HUES48 (cell line): ENCODE measurements around the gene INSRR.

Experiments
- H3K27ac ChIP-seq: one replicate; pipeline ENCODE4 v1.7.0; 2013; ENCODE audit warnings: low read depth, low read length, inconsistent platforms
- H3K27me3 ChIP-seq: 2 replicates; pipeline ENCODE4 v1.6.1; 2013; ENCODE audit warnings: mild to moderate bottlenecking, low read length; ENCODE audit not compliant: control insufficient read depth, insufficient read depth
- H3K36me3 ChIP-seq: 2 replicates; pipeline ENCODE4 v1.6.1; 2013; ENCODE audit warnings: low read length; ENCODE audit not compliant: control insufficient read depth, insufficient read depth
- H3K4me1 ChIP-seq: 2 replicates; pipeline ENCODE4 v1.6.1; 2013; ENCODE audit warnings: mild to moderate bottlenecking, low read length; ENCODE audit not compliant: control insufficient read depth, insufficient read depth
- H3K4me3 ChIP-seq: 2 replicates; pipeline ENCODE4 v1.5.1; 2013; ENCODE audit warnings: mild to moderate bottlenecking, low read depth, low read length
- H3K9ac ChIP-seq: 2 replicates; pipeline ENCODE4 v1.6.1; 2013; ENCODE audit warnings: mild to moderate bottlenecking, low read depth, low read length, moderate library complexity
- H3K9me3 ChIP-seq: 2 replicates; pipeline ENCODE4 v1.6.1; 2013; ENCODE audit warnings: low read length; ENCODE audit not compliant: control insufficient read depth, insufficient read depth

The INSRR gene

GRCh38 chr1:156858959-156859522 lies at the start of gene INSRR:
Gene INSRR, minus strand, starts transcription at chr1:156859117. Its CDS starts 496 bp downstream, at chr1:156858621.
- Histone ChIP-seq H3K36me3 (no peaks in the 10 kb centered on the region), H3K27me3 (peaks cover 89% of the 10 kb centered on the region), H3K4me3 (peak within 1 kb of the TSS; percentile 51), H3K4me1 (no peaks in the 10 kb centered on the region), H3K9ac (no peak within 1 kb of the TSS), H3K9me3 (no peaks in the 10 kb centered on the region), H3K27ac (no peak within 1 kb of the TSS)

GRCh38 chr1:156908541-156908940 lies 49.6 kb upstream of the INSRR start:
- H3K27me3 ChIP-seq: peaks cover 8% of the 10 kb centered on the region
- H3K36me3 ChIP-seq: no peaks in the 10 kb centered on the region
- H3K9me3 ChIP-seq: no peaks in the 10 kb centered on the region
- no peak overlapping the region for H3K9ac ChIP-seq
- H3K27ac ChIP-seq: no peak overlapping the region
- H3K4me3 ChIP-seq: no peak overlapping the region
- peaks cover 11% of the 10 kb centered on the region for H3K4me1 ChIP-seq

- no peaks in the 10 kb centered on the region for H3K36me3 ChIP-seq
- no peaks in the 10 kb centered on the region for H3K9me3 ChIP-seq
- H3K27me3 ChIP-seq: no peaks in the 10 kb centered on the region; the same call in none of the 2 replicates
- peaks cover 5% of the 10 kb centered on the region for H3K4me1 ChIP-seq
- no peak overlapping the region for H3K4me3 ChIP-seq
- no peak overlapping the region for H3K9ac ChIP-seq
- H3K27ac ChIP-seq: no peak overlapping the region
These were observed 47.4 kb upstream of the INSRR start for GRCh38 chr1:156906206-156906906.

GRCh38 chr1:156905651-156906050 lies 46.7 kb upstream of the INSRR start:
- H3K9me3 ChIP-seq: no peaks in the 10 kb centered on the region
- H3K27ac ChIP-seq: no peak overlapping the region
- no peaks in the 10 kb centered on the region; the same call in none of the 2 replicates for H3K27me3 ChIP-seq
- H3K36me3 ChIP-seq: no peaks in the 10 kb centered on the region
- no peak overlapping the region for H3K4me3 ChIP-seq
- peaks cover 3% of the 10 kb centered on the region for H3K4me1 ChIP-seq
- no peak overlapping the region for H3K9ac ChIP-seq

DNA sequence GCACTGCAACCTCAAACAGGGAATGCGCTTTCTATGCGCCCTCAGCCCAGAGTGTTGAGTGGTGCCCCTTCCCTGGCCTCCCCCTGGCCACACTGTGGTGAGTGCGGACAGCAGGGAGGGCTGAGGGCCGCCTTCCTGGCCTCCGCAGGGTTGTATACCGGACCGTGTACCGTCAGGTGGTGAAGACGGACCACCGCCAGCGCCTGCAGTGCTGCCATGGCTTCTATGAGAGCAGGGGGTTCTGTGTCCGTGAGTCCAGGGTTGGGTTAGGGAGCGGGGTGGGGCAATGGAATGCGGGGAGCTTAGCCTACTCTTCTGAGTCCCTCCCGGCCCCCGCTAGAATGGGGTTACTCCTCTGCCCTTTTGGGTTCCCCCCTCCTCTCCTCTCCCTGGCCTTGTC lies 46.3 kb upstream of the INSRR start:
- no peaks in the 10 kb centered on the region for H3K4me1 ChIP-seq
- no peaks in the 10 kb centered on the region for H3K36me3 ChIP-seq
- H3K4me3 ChIP-seq: no peak overlapping the region
- no peaks in the 10 kb centered on the region; the same call in 1 of the 2 replicates for H3K27me3 ChIP-seq
- H3K9me3 ChIP-seq: no peaks in the 10 kb centered on the region
- H3K9ac ChIP-seq: no peak overlapping the region
- no peak overlapping the region for H3K27ac ChIP-seq

DNA sequence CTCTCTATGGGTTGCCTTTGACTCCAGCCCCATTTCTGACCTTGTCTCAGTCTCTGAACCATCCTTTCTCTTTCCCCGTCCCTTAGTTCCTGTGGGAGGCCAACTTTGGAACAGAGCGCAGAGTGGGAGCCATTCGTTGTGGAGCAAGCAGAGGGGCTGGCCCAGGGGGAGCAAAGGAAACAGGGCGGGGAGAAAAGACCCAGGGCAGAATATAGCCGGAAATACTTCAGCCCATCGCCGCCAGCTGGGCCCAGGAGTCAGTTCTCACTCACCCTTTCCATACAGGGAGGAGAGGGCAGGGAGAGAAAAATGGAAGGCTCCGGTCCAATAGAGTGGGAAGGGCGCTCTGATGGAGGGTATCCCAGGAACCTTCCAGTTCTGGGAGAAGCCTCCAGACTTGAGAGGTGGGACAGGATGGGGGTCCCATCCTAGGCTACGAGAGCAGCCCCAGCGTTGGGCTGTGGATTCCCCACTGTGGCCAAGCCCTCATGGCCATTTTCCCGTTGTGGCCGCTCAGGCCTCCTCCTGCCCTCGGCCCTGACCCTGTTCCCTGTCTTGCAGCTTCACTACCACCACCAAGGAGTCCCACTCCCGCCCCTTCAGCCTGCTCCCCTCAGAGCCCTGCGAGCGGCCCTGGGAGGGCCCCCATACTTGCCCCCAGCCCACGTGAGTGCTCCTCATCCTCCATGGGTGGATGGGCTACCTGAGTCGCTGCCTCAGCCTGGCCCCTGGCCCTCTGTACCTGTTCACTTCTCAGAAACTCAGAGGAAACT lies 45.5 kb upstream of the INSRR start:
- no peak overlapping the region for H3K27ac ChIP-seq
- H3K9me3 ChIP-seq: no peaks in the 10 kb centered on the region
- H3K4me3 ChIP-seq: no peak overlapping the region
- no peaks in the 10 kb centered on the region for H3K4me1 ChIP-seq
- no peak overlapping the region for H3K9ac ChIP-seq
- no peaks in the 10 kb centered on the region; the same call in 1 of the 2 replicates for H3K27me3 ChIP-seq
- H3K36me3 ChIP-seq: no peaks in the 10 kb centered on the region

- Histone ChIP-seq H3K27me3 (no peaks in the 10 kb centered on the region; the same call in none of the 2 replicates), H3K9me3 (no peaks in the 10 kb centered on the region), H3K4me3 (no peak overlapping the region), H3K4me1 (no peaks in the 10 kb centered on the region), H3K36me3 (no peaks in the 10 kb centered on the region), H3K27ac (no peak overlapping the region), H3K9ac (no peak overlapping the region)
These were observed 44.6 kb upstream of the INSRR start for GRCh38 chr1:156903328-156904091.

DNA sequence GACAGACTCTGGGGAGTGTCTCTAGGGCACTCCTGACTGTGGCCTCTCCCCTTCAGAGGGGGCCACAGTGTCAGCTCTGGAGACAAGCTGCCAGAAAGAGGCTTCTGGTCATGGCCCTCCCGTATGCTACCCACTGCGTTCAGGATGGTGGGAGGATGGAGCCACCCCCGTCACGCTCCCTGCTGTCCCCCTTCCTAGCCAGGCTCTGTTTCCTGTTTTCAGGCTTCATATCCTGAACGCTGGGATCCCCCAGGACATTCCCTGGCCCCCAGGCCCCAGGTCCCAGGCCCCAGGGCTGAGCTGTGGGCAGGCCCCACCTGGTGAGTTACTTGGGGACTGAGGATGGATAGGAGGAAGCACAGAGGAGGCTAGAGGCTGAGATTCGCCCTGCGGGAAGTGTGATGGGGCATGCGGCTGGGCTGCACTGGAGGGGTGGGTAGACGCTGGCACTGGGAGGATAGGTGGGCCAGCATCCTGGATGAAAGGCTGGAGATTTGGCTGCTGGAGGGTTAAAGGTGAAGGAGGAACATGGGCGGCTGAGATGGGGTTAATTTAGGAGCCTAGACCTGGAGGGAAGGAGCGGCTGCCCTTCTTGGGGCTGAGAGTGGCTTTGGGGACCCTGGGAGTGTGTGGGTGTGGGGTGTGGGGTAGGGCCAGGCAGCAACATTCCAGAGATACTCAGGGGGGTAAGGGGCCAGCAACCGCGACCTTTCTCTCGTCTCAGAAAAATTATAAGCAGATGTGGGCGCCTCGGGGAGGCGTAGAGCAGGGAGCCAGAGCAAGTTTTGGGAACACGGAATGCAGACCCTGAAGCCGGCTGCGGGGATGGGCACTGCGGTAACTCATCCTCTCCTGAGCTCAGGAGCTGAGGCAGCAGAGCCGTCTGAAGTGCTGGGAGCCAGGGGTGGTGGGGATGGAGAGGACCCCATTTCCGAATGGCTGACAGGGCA lies 43.3 kb upstream of the INSRR start:
- H3K4me1 ChIP-seq: peaks cover 2% of the 10 kb centered on the region; the same call in 1 of the 2 replicates

GRCh38 chr1:156901590-156901900 lies 42.6 kb upstream of the INSRR start:
- H3K4me3 ChIP-seq: no peak overlapping the region
- no peak overlapping the region for H3K27ac ChIP-seq
- no peaks in the 10 kb centered on the region for H3K9me3 ChIP-seq
- no peaks in the 10 kb centered on the region; the same call in none of the 2 replicates for H3K27me3 ChIP-seq
- H3K4me1 ChIP-seq: peaks cover 7% of the 10 kb centered on the region
- H3K9ac ChIP-seq: no peak overlapping the region
- H3K36me3 ChIP-seq: no peaks in the 10 kb centered on the region

More for the DNA sequence above, 43.3 kb upstream of the INSRR start:
- no peaks in the 10 kb centered on the region for H3K9me3 ChIP-seq
- H3K27ac ChIP-seq: no peak overlapping the region
- no peak overlapping the region for H3K9ac ChIP-seq
- no peaks in the 10 kb centered on the region for H3K36me3 ChIP-seq
- no peak overlapping the region for H3K4me3 ChIP-seq
- no peaks in the 10 kb centered on the region; the same call in none of the 2 replicates for H3K27me3 ChIP-seq
